GM06990 (cell line): ENCODE results near the gene AKT1.

Experiments
- DNase-seq: peaks from one replicate; pipeline ENCODE4 v3.0.0-alpha.2; 2011; ENCODE audit not compliant: insufficient read length; ENCODE audit errors: extremely low read depth
- H3K27me3 ChIP-seq: replicated peaks from 2 replicates; pipeline ENCODE4 v1.6.0; 2011; ENCODE audit warnings: low read length; ENCODE audit not compliant: control insufficient read depth, insufficient read depth
- H3K36me3 ChIP-seq: 2 replicates; pipeline ENCODE4 v1.5.1; 2011; ENCODE audit warnings: low read length; ENCODE audit not compliant: control insufficient read depth, insufficient read depth
- H3K4me3 ChIP-seq: replicated peaks from 2 replicates; pipeline ENCODE4 v1.5.1; 2011; ENCODE audit warnings: low read depth, mild to moderate bottlenecking, control low read depth, low read length
- CTCF ChIP-seq: IDR thresholded peaks from 2 replicates; pipeline ENCODE4 v1.5.1; 2011; ENCODE audit warnings: low read length, control low read depth, mild to moderate bottlenecking, inconsistent platforms; ENCODE audit not compliant: insufficient read depth, poor library complexity, severe bottlenecking

The AKT1 gene

DNA sequence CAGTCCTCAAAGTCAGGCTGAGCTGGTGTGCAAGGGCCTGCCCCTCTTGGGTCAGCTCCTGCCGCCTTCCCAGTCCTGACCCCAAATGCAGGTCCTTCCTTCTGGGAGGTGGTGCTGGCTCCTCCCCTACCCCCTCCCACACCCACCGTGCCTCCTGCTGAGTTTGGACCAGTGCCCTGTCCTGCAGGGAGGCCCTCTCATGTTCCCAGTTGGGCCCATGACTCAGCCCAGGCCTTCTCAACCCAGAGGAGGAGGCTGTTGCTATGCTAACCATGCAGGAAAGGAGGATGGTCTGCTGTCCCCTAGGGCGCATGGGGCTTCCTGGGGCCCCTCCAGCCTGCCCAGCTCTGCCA lies 9.8 kb upstream of the AKT1 start:
- H3K4me3 ChIP-seq = no peak overlapping the region
- DNase-seq = no peak
- no peaks in the 10 kb centered on the region for H3K36me3 ChIP-seq
- TF ChIP-seq CTCF = no peak
- no peaks in the 10 kb centered on the region for H3K27me3 ChIP-seq

GRCh38 chr14:104804481-104805325 lies 9.2 kb upstream of the AKT1 start:
- Histone ChIP-seq H3K36me3 (no peaks in the 10 kb centered on the region), H3K4me3 (no peak overlapping the region), H3K27me3 (no peaks in the 10 kb centered on the region)
- no peak for DNase-seq
- no peak for TF ChIP-seq CTCF

DNA sequence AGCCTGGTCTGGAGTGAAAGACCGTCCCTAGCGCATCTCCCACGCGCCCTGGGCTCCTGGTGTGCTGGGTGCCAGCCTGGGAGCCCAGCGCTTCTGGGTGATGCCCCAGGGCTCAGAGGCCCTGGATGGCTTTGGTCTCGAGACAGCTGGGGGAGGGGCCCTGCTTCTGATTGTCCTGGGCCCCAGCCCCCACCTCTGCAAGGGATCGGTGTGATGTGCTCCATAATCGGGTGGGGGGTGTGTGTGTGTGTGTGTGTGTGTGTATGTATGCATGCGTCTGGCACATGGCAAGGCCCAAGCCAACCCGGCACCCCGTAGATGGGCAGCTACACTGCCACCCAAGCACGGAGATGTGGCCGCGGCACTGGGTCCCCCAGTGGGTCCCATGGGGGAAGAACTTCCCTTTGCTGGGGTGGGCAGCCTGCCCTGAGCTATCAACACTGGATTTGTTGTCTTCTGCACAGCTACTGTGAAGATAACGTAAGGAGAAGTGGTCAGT lies 8.4 kb upstream of the AKT1 start:
- DNase-seq = no peak
- Histone ChIP-seq H3K27me3 (no peaks in the 10 kb centered on the region), H3K4me3 (no peak overlapping the region), H3K36me3 (no peaks in the 10 kb centered on the region)
- TF ChIP-seq CTCF = no peak

DNA sequence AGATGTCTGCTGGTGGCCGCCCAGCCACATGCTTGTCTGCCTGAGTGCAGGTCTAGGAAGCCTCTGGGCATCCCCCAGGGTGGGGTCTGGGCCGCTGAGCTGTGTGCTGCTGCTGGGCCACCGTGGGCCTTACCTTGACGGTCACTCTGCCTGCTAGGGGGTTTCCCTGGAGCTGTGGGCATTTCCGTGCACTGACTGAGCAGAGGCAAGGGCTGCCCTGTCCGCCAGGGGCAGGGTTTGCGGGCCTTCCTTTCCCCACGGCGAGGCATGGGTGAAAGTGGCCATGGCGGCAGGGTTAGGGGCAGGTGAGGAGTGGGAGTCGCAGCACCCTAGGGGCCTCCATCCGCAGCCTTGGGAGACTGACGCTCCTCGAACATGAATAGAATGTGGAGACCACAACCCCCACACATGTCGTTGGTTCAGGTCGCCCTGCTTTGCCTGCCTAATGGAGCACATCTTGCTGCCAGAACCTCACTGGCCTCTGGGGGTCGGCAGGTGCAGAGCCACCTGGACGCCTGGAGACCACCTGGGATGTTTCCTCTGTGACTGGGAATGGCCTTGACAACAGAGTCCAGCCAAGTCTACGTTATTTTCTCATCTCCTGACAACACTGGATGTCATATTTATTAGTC lies 7.8 kb upstream of the AKT1 start:
- Histone ChIP-seq H3K36me3 (no peaks in the 10 kb centered on the region), H3K27me3 (no peaks in the 10 kb centered on the region; the same call in 1 of the 2 replicates), H3K4me3 (no peak overlapping the region)
- DNase-seq = no peak
- TF ChIP-seq CTCF = no peak

DNA sequence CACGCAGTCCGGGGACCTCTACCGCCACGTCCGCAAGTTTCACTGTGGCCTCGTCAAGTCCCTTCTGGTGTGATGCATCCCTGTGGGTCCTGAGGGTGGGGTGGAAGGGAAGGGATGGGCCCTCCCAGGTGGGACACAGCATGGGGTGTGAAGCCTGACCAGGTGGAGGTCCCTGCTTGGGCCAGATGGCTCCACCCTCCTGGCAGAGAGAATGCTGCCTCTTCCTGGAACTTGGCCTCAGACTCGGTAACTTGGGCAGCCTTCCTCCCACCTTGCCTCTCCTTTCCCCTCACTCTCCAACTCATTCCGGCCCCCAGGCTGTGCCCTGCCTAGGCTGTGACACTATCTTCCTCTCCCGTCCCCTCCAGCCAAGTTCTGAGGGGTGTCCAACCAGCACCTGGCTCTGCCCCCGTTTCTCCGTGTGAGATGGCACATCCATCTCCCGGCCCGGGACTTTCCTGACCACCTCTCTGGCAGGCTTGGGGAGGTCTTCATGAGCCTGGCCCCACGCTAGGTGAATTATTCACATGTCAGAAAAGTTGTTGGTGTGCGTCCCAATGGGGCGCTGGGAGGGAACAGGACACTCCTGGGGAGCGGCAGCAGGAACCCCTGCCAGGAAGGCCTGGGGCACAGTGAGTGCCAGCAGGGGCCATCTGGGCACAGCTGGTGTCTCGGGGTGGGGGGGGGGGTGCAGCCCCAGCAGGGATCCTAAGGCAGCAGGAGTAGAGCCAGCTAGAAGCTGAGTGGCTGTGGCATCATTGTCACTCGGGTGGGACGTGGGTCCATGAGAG lies 7.0 kb upstream of the AKT1 start:
- no peaks in the 10 kb centered on the region for H3K36me3 ChIP-seq
- no peak for DNase-seq
- TF ChIP-seq CTCF = no peak
- no peak overlapping the region for H3K4me3 ChIP-seq
- H3K27me3 ChIP-seq = no peaks in the 10 kb centered on the region; the same call in 1 of the 2 replicates
